Left lung (tissue), 10 donors: Measurements from ENCODE around the gene APOM. TPM values are rescaled to one million over a fixed set of nuclear protein-coding genes. Genes with fewer than 3 reads are reported as not detected.

Experiments used
- ATAC-seq: fragments of 200-7000 bp; cut with Tn5 transposase; one replicate; pipeline ENCODE4 v1.9.1; 2020; ENCODE audit warnings: moderate library complexity
- DNase-seq, 4 donors: peaks; one replicate each; pipeline ENCODE4 v3.0.0-alpha.2; 2013 to 2020
- H3K27ac ChIP-seq, 2 donors: fragments of 200-600 bp; sonication (generic) in 1 of 2; one replicate each; pipeline versions ENCODE4 v1.5.0 to v1.8.0; 2020 to 2021
- H3K27me3 ChIP-seq, 2 donors: fragments of 200-600 bp; sonication (generic) in 1 of 2; one replicate each; pipeline versions ENCODE4 v1.5.0 to v1.8.0; 2020 to 2021
- H3K36me3 ChIP-seq, 2 donors: fragments of 200-600 bp; sonication (generic) in 1 of 2; one replicate each; pipeline versions ENCODE4 v1.5.0 to v1.8.0; 2020 to 2021
- H3K4me1 ChIP-seq, 2 donors: fragments of 200-600 bp; one replicate each; pipeline ENCODE4 v1.8.0; 2021
- H3K4me3 ChIP-seq, 2 donors: fragments of 200-600 bp; sonication (generic) in 1 of 2; one replicate each; pipeline versions ENCODE4 v1.5.0 to v1.8.0; 2020 to 2021; ENCODE audit warnings: mild to moderate bottlenecking in 1 of 2
- H3K9me3 ChIP-seq, 2 donors: fragments of 200-600 bp; sonication (generic) in 1 of 2; one replicate each; pipeline versions ENCODE4 v1.5.0 to v1.8.0; 2020 to 2021
- intact Hi-C, 2 donors: fragments of 100-400 bp; cut with DNase I; formaldehyde crosslinking; loops; one replicate each; pipeline versions ENCODE4 v1.11.2 to v1.14.2; 2022
- polyA plus RNA-seq, 6 donors: library from polyadenylated mRNA; unstranded; fragments of 120-200 nt; gene quantifications; one replicate each; pipeline ENCODE4 v1.2.1, GENCODE V29; 2013; ENCODE audit not compliant: insufficient read length in 6 of 6
- total RNA-seq, 2 donors: library from RNA; stranded (reverse); fragmentation: NEBNext Ultra II Directional; extraction: Animal tissue kit (Norgen Biotek cat#: 25700); gene quantifications; one replicate each; pipeline ENCODE4 v1.2.1, GENCODE V29; 2021
- TF ChIP-seq, protein P1 (sequence below), 2 donors: fragments of 200-600 bp; sonication (generic) in 1 of 2; IDR thresholded peaks; one replicate each; pipeline versions ENCODE4 v1.5.0 to v1.8.0; 2021; ENCODE audit warnings: antibody characterized with exemption in 2 of 2
- donor health status: DM: no; HTN: yes; CAD: no.
- donor health status: DM: no; HTN: no; CAD: no.

The APOM gene
- total and polyA plus RNA-seq, 8 donors = 1.0 to 8.0 (median 5.5) TPM

DNA sequence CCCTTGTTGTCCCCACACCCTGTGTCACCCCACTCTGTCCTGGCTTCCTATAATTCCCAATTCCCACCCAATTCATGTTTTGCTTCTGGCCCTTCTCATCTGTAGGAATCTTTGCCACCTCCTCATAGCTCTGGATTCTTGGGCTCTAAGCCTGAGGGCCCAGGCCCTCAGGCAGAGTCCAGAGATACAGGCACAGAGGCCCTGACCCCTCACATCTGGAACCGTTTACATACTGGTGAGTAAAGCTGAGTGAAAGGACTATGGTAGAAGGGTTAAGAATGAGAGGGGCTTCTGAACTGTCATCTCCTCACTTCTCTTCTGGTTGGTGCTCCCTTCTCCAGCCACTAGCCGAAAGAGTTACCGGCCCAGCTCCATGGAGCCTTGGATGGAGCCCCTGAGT lies 21.6 kb upstream of the APOM start:
- ATAC-seq = no peak
- H3K27ac ChIP-seq = no peak overlapping the region
- TF ChIP-seq, protein P1, sequence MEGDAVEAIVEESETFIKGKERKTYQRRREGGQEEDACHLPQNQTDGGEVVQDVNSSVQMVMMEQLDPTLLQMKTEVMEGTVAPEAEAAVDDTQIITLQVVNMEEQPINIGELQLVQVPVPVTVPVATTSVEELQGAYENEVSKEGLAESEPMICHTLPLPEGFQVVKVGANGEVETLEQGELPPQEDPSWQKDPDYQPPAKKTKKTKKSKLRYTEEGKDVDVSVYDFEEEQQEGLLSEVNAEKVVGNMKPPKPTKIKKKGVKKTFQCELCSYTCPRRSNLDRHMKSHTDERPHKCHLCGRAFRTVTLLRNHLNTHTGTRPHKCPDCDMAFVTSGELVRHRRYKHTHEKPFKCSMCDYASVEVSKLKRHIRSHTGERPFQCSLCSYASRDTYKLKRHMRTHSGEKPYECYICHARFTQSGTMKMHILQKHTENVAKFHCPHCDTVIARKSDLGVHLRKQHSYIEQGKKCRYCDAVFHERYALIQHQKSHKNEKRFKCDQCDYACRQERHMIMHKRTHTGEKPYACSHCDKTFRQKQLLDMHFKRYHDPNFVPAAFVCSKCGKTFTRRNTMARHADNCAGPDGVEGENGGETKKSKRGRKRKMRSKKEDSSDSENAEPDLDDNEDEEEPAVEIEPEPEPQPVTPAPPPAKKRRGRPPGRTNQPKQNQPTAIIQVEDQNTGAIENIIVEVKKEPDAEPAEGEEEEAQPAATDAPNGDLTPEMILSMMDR (IDR thresholded peaks at IDR 0.05) = no peak
- peaks cover 6 to 100% of the 10 kb centered on the region in 2 donors for H3K36me3 ChIP-seq
- no peak for DNase-seq
- no peak overlapping the region for H3K4me3 ChIP-seq
- no peaks in the 10 kb centered on the region for H3K4me1 ChIP-seq
- no peaks in the 10 kb centered on the region for H3K9me3 ChIP-seq
- intact Hi-C loops = no loop called here
- H3K27me3 ChIP-seq = no peaks in the 10 kb centered on the region

DNA sequence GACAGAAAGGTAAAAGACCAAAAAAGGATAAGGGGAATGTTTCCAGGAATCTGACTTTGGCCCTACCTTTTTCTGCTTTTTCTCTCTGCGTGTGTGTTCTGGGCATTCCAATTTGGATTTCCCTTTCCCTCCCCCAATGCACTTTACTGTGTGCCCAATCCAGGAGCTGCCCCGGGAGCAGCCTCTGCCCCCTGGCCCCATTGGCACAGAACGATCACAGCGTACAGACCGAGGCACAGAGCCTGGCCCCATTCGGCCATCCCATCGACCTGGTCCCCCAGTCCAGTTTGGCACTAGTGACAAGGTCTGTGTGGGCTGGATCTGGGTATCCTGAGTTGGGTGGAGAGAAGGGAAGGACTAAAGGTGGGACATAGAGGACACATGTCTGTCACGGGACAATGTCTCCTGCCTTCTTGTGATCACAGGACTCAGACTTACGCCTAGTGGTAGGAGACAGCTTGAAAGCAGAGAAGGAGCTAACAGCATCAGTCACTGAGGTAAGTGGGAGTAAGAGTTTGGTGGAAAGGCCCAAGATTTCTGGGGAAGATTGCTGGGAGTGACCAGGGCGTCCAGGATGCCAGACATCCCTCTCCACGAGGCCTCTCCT lies 20.6 kb upstream of the APOM start:
- TF ChIP-seq, protein P1 (IDR thresholded peaks at IDR 0.05) = no peak
- H3K9me3 ChIP-seq = no peaks in the 10 kb centered on the region
- no peak overlapping the region for H3K4me3 ChIP-seq
- intact Hi-C loops = no loop called here
- no peaks in the 10 kb centered on the region for H3K4me1 ChIP-seq
- DNase-seq (no peak), ATAC-seq (no peak)
- no peak overlapping the region for H3K27ac ChIP-seq
- H3K36me3 ChIP-seq = peaks cover 0 to 100% of the 10 kb centered on the region in 2 donors
- no peaks in the 10 kb centered on the region for H3K27me3 ChIP-seq

DNA sequence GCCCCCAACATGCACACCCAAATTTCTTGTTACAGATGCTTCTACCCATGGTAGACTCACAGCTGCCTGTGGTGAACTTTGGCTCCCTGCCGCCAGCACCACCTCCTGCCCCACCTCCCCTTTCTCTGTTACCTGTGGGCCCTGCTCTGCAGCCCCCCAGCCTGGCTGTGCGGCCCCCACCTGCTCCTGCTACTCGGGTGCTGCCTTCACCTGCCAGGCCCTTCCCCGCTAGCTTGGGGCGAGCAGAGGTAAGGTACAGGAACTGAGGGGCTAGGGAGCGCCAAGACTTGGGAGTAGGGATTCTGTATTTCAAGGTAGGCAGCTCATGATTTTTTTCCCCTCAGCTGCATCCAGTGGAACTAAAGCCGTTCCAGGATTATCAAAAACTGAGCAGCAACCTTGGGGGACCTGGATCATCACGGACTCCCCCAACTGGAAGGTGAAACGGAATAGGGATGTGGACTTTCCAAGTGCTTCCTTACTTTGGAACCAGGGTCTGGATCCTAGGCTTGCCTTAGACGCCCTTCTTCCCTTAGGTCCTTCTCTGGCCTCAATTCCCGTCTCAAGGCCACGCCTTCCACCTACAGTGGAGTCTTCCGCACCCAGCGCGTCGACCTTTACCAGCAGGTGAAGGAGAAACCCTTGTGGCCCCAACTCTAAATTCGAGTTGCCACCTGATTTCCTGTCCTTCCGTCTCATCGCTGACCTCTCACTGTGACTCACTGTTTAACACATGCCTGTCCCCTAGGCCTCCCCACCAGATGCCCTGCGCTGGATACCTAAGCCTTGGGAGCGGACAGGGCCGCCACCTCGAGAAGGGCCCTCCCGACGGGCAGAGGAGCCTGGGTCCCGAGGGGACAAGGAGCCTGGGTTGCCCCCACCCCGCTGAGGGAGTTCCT lies 18.7 kb upstream of the APOM start:
- intact Hi-C loops = no loop called here
- H3K9me3 ChIP-seq = no peaks in the 10 kb centered on the region
- H3K27me3 ChIP-seq = no peaks in the 10 kb centered on the region
- no peaks in the 10 kb centered on the region for H3K4me1 ChIP-seq
- TF ChIP-seq, protein P1 (IDR thresholded peaks at IDR 0.05) = no peak
- ATAC-seq (no peak), DNase-seq (no peak)
- no peak overlapping the region for H3K27ac ChIP-seq
- H3K4me3 ChIP-seq = no peak overlapping the region
- H3K36me3 ChIP-seq = peaks cover 0 to 100% of the 10 kb centered on the region in 2 donors

- peaks cover 0 to 100% of the 10 kb centered on the region in 2 donors for H3K36me3 ChIP-seq
- TF ChIP-seq, protein P1 (IDR thresholded peaks at IDR 0.05) = no peak
- no peak overlapping the region for H3K4me3 ChIP-seq
- H3K27ac ChIP-seq = no peak overlapping the region
- no peaks in the 10 kb centered on the region for H3K9me3 ChIP-seq
- ATAC-seq = no peak
- DNase-seq = no peak
- no peaks in the 10 kb centered on the region for H3K4me1 ChIP-seq
- intact Hi-C loops = no loop called here
- H3K27me3 ChIP-seq = no peaks in the 10 kb centered on the region
These were observed 16.7 kb upstream of the APOM start for GRCh38 chr6:31639043-31639442.

DNA sequence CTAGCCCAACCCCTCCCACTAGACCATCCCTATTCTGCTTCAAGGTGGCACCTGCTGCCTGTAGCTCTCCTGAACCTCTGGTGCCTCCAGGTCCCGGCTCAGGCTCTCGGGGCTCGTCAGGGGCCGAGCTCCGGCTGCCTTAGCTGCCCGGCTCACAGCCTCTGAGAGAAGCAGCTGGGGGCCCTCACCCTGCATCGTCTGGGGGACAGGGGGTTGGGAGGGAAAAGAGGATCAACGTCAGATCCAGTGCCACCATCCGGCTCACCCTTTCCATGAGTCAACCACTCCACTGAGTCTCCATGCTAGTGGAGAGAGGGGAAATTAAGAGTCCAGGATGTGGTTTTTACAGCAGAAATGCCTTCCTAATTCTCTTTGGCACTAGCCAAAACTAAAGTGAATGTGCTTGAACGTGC lies 16.2 kb upstream of the APOM start:
- intact Hi-C loops = no loop called here
- H3K27ac ChIP-seq = no peak overlapping the region
- ATAC-seq = no peak
- H3K4me1 ChIP-seq = no peaks in the 10 kb centered on the region
- TF ChIP-seq, protein P1 (IDR thresholded peaks at IDR 0.05) = no peak
- no peak overlapping the region for H3K4me3 ChIP-seq
- H3K36me3 ChIP-seq = peaks cover 0 to 100% of the 10 kb centered on the region in 2 donors
- DNase-seq = no peak
- H3K27me3 ChIP-seq = no peaks in the 10 kb centered on the region
- H3K9me3 ChIP-seq = no peaks in the 10 kb centered on the region
